Stomach (tissue), 4 donors: Measurements from ENCODE around the gene ADCY4.

Experiments used
- CTCF ChIP-seq, 7 experiments: fragments of 450-650 bp in 4 of 7; fragments of 200-600 bp in 3 of 7; sonication (generic) in 3 of 7; IDR thresholded peaks; one replicate each; pipeline ENCODE4 v1.5.1; 2016 to 2019; ENCODE audit warnings: antibody characterized with exemption in 7 of 7, control low read depth in 2 of 7, mild to moderate bottlenecking in 1 of 7
- POLR2AphosphoS5 ChIP-seq, 3 donors: sonication (generic); formaldehyde crosslinking; IDR thresholded peaks; one replicate each; pipeline ENCODE4 v1.6.1; 2016; ENCODE audit warnings: antibody characterized with exemption in 3 of 3

GRCh38 chr14:24337144-24337823 is 2.4 kb upstream of the ADCY4 start:
- TF ChIP-seq CTCF (IDR thresholded peaks at IDR 0.05), result no peak
- TF ChIP-seq POLR2AphosphoS5 (IDR thresholded peaks at IDR 0.05), result no peak
